ENCODE results near the gene TNS2.

Gene TNS2, protein sequence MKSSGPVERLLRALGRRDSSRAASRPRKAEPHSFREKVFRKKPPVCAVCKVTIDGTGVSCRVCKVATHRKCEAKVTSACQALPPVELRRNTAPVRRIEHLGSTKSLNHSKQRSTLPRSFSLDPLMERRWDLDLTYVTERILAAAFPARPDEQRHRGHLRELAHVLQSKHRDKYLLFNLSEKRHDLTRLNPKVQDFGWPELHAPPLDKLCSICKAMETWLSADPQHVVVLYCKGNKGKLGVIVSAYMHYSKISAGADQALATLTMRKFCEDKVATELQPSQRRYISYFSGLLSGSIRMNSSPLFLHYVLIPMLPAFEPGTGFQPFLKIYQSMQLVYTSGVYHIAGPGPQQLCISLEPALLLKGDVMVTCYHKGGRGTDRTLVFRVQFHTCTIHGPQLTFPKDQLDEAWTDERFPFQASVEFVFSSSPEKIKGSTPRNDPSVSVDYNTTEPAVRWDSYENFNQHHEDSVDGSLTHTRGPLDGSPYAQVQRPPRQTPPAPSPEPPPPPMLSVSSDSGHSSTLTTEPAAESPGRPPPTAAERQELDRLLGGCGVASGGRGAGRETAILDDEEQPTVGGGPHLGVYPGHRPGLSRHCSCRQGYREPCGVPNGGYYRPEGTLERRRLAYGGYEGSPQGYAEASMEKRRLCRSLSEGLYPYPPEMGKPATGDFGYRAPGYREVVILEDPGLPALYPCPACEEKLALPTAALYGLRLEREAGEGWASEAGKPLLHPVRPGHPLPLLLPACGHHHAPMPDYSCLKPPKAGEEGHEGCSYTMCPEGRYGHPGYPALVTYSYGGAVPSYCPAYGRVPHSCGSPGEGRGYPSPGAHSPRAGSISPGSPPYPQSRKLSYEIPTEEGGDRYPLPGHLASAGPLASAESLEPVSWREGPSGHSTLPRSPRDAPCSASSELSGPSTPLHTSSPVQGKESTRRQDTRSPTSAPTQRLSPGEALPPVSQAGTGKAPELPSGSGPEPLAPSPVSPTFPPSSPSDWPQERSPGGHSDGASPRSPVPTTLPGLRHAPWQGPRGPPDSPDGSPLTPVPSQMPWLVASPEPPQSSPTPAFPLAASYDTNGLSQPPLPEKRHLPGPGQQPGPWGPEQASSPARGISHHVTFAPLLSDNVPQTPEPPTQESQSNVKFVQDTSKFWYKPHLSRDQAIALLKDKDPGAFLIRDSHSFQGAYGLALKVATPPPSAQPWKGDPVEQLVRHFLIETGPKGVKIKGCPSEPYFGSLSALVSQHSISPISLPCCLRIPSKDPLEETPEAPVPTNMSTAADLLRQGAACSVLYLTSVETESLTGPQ (N-terminal part only)

DNA sequence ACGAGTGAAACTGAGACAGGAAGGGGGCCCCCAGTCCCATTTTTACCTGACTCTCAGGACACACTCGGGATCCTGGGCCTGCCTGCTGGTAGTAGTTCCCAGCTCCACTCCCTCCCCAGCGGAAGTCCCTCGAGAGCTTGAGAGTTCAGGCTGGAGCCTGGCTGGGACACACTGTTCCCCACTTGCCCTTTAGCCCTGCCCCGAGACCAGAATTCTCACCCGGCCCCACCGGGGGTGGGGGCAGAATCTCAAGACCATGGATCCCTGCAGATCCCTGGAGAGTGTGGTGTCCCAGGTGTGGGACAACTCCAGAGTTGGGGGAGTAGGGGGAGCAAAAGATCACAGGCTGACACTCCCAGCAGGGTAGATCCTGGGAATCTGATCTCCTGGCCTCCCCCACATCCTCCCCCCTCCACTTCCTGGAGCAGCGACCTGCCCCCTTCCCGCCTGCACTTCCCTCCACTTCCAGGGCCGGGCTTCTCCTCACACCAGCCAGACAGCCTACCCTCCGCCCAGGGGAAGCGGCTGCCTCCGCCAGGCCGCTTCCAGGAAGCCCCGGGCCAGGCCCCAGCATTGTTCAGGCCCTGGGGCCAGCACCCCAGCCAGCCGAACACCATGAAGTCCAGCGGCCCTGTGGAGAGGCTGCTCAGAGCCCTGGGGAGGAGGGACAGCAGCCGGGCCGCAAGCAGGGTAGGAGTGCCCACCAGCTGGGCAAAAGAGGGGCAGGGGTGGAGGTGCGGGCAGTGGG lies at the start of gene TNS2:
TNS2 (plus strand) TSS at position 495 of the 748 bp plus-strand sequence; CDS start at position 616, 121 bp downstream.
- TF ChIP-seq EGR1 (IDR thresholded peaks at IDR 0.05) (peak; percentile 75), CREB1 (IDR thresholded peaks at IDR 0.05; ENCODE audit: low read depth) (no peak), ZBTB7A (IDR thresholded peaks at IDR 0.05; ENCODE audit: low read depth) (no peak; the same call in none of the 2 replicates), TEAD4 (IDR thresholded peaks at IDR 0.05) (0 out of 2 replicates have a peak, but pooled peaks have one; percentile 41), CEBPB (IDR thresholded peaks at IDR 0.05) (no peak), YY1 (IDR thresholded peaks at IDR 0.05; ENCODE audit: low read depth) (no peak), TAF1 (IDR thresholded peaks at IDR 0.05; ENCODE audit: low read depth) (peak; percentile 37; the same call in 1 of the 2 replicates), RAD21 (IDR thresholded peaks at IDR 0.05; ENCODE audit: low read depth) (no peak), NFIC (IDR thresholded peaks at IDR 0.05) (no peak), EP300 (IDR thresholded peaks at IDR 0.05; ENCODE audit: borderline replicate concordance) (peak; percentile 71), FOXM1 (IDR thresholded peaks at IDR 0.05; ENCODE audit: borderline replicate concordance, low read depth) (0 out of 2 replicates have a peak, but pooled peaks have one; percentile 28), TCF12 (IDR thresholded peaks at IDR 0.05; ENCODE audit: low read depth) (peak; percentile 84)
- TF ChIP-seq, protein P1, sequence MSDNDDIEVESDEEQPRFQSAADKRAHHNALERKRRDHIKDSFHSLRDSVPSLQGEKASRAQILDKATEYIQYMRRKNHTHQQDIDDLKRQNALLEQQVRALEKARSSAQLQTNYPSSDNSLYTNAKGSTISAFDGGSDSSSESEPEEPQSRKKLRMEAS (IDR thresholded peaks at IDR 0.05), result peak; percentile 60
- TF ChIP-seq, protein P2, sequence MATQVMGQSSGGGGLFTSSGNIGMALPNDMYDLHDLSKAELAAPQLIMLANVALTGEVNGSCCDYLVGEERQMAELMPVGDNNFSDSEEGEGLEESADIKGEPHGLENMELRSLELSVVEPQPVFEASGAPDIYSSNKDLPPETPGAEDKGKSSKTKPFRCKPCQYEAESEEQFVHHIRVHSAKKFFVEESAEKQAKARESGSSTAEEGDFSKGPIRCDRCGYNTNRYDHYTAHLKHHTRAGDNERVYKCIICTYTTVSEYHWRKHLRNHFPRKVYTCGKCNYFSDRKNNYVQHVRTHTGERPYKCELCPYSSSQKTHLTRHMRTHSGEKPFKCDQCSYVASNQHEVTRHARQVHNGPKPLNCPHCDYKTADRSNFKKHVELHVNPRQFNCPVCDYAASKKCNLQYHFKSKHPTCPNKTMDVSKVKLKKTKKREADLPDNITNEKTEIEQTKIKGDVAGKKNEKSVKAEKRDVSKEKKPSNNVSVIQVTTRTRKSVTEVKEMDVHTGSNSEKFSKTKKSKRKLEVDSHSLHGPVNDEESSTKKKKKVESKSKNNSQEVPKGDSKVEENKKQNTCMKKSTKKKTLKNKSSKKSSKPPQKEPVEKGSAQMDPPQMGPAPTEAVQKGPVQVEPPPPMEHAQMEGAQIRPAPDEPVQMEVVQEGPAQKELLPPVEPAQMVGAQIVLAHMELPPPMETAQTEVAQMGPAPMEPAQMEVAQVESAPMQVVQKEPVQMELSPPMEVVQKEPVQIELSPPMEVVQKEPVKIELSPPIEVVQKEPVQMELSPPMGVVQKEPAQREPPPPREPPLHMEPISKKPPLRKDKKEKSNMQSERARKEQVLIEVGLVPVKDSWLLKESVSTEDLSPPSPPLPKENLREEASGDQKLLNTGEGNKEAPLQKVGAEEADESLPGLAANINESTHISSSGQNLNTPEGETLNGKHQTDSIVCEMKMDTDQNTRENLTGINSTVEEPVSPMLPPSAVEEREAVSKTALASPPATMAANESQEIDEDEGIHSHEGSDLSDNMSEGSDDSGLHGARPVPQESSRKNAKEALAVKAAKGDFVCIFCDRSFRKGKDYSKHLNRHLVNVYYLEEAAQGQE (IDR thresholded peaks at IDR 0.05; ENCODE audit: low read depth), result no peak
- TF ChIP-seq, protein P3, sequence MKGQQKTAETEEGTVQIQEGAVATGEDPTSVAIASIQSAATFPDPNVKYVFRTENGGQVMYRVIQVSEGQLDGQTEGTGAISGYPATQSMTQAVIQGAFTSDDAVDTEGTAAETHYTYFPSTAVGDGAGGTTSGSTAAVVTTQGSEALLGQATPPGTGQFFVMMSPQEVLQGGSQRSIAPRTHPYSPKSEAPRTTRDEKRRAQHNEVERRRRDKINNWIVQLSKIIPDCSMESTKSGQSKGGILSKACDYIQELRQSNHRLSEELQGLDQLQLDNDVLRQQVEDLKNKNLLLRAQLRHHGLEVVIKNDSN (IDR thresholded peaks at IDR 0.05), result no peak; the same call in 1 of the 2 replicates

DNA sequence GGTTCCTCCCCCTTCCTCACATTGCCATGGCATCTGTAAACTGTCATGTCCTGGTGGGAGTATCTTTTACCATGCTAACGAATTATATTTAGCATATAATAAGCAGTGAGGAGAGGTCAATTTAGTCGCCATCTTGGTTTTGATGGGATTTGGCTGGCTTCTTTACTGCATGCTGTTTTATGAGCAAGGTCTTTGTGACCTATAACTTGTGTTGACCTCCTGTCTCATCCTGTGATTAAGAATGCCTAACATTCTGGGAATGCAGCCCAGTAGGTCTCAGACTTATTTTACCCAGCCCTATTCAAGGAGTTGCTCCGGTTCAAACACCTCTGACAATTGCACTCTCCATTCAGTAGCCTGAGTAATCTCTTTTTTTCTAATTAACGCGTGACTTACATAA lies 45.7 kb upstream of the TNS2 start:
- TF ChIP-seq RAD21 (IDR thresholded peaks at IDR 0.05; ENCODE audit: low read depth) (no peak), YY1 (IDR thresholded peaks at IDR 0.05; ENCODE audit: low read depth) (peak; percentile 78), FOXM1 (IDR thresholded peaks at IDR 0.05; ENCODE audit: borderline replicate concordance, low read depth) (peak; percentile 44; the same call in 1 of the 2 replicates), TEAD4 (IDR thresholded peaks at IDR 0.05) (peak; percentile 96), NFIC (IDR thresholded peaks at IDR 0.05) (peak; percentile 89), ZBTB7A (IDR thresholded peaks at IDR 0.05; ENCODE audit: low read depth) (no peak), EP300 (IDR thresholded peaks at IDR 0.05; ENCODE audit: borderline replicate concordance) (peak; percentile 70; the same call in 1 of the 2 replicates), EGR1 (IDR thresholded peaks at IDR 0.05) (no peak), TAF1 (IDR thresholded peaks at IDR 0.05; ENCODE audit: low read depth) (no peak), CREB1 (IDR thresholded peaks at IDR 0.05; ENCODE audit: low read depth) (no peak), CEBPB (IDR thresholded peaks at IDR 0.05) (no peak), TCF12 (IDR thresholded peaks at IDR 0.05; ENCODE audit: low read depth) (peak; percentile 70)
- TF ChIP-seq, protein P3 (IDR thresholded peaks at IDR 0.05), result no peak
- TF ChIP-seq, protein P2 (IDR thresholded peaks at IDR 0.05; ENCODE audit: low read depth), result no peak
- TF ChIP-seq, protein P1 (IDR thresholded peaks at IDR 0.05), result no peak; the same call in 1 of the 2 replicates

DNA sequence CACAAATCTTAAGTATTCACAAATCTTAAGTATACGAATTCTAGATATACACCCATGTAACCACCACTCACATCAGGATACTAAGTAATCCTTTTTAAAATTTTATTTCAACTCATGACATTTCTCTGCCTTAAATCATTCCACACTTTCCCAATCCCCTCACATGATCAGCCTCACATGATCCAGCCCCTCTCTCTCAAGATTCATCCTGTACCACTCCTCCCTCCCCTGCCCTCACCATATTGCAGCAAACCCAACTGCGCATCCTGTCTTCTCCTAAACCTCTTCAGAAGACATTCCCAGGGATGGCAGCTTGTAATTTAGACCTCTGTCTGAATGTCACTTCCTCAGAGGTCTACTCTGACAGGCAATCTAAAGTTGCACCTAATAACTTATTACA lies 45.3 kb upstream of the TNS2 start:
- TF ChIP-seq CEBPB (IDR thresholded peaks at IDR 0.05) (0 out of 2 replicates have a peak, but pooled peaks have one; percentile 22), YY1 (IDR thresholded peaks at IDR 0.05; ENCODE audit: low read depth) (no peak), EGR1 (IDR thresholded peaks at IDR 0.05) (no peak), CREB1 (IDR thresholded peaks at IDR 0.05; ENCODE audit: low read depth) (no peak)
- TF ChIP-seq, protein P3 (IDR thresholded peaks at IDR 0.05), result peak; percentile 88
